BLaER1 treated with 17β-estradiol and CSF1 and Interleukin-3, amounts not matched to agents 10 nM and 100 nM (cell line): ENCODE data around the gene CCDC106.

ENCODE experiments used
- H3K27ac ChIP-seq, 11 experiments: shearing (Covaris generic); formaldehyde crosslinking; 2 replicates each; pipeline ENCODE4 v1.8.1; 2022
- H3K27me3 ChIP-seq, 11 experiments: shearing (Covaris generic); formaldehyde crosslinking; 2 replicates each; pipeline ENCODE4 v1.8.1; 2022
- H3K36me3 ChIP-seq, 11 experiments: shearing (Covaris generic); formaldehyde crosslinking; 2 replicates each; pipeline ENCODE4 v1.8.1; 2022
- H3K4me1 ChIP-seq, 10 experiments: shearing (Covaris generic); formaldehyde crosslinking; 2 replicates each; pipeline ENCODE4 v1.8.1; 2022
- H3K4me2 ChIP-seq, 11 experiments: shearing (Covaris generic); formaldehyde crosslinking; 2 replicates each; pipeline ENCODE4 v1.8.1; 2022
- H3K4me3 ChIP-seq, 10 experiments: shearing (Covaris generic); formaldehyde crosslinking; 2 replicates each; pipeline ENCODE4 v1.8.1; 2022
- H3K9ac ChIP-seq, 11 experiments: shearing (Covaris generic); formaldehyde crosslinking; 2 replicates each; pipeline ENCODE4 v1.8.1; 2022
- H3K9me3 ChIP-seq, 11 experiments: shearing (Covaris generic); formaldehyde crosslinking; replicated peaks in 1 of 11; 2 replicates each; pipeline ENCODE4 v1.8.1; 2022
- H4K20me1 ChIP-seq, 11 experiments: shearing (Covaris generic); formaldehyde crosslinking; 2 replicates each; pipeline ENCODE4 v1.8.1; 2022
- Cebpa-rat ChIP-seq, 11 experiments: shearing (Covaris generic); IDR thresholded peaks; 2 replicates each; pipeline ENCODE4 v1.8.1; 2022

CCDC106 gene

GRCh38 chr19:55687281-55688201 lies 39.5 kb downstream of the CCDC106 start:
- Histone ChIP-seq H3K36me3 (peaks cover 87 to 100% (median 97%) of the 10 kb centered on the region in 11 experiments), H3K27me3 (no peaks in the 10 kb centered on the region), H3K4me1 (peaks cover 22 to 44% (median 34%) of the 10 kb centered on the region in 10 experiments; a peak in 19 of 20 replicates), H3K9me3 (no peaks in the 10 kb centered on the region), H3K9ac (peak overlapping the region in 9 of 11 experiments; percentile 28 to 54 (median 40); a peak in 13 of 22 replicates), H3K4me2 (peak overlapping the region in 9 of 11 experiments; percentile 26 to 64 (median 51); a peak in 16 of 22 replicates), H4K20me1 (peaks cover 87 to 100% (median 96%) of the 10 kb centered on the region in 11 experiments), H3K4me3 (no peak overlapping the region), H3K27ac (peak overlapping the region in 4 of 11 experiments; percentile 1 to 47 (median 30); a peak in 7 of 22 replicates)
- no peak for TF ChIP-seq Cebpa-rat (IDR thresholded peaks at IDR 0.05)

DNA sequence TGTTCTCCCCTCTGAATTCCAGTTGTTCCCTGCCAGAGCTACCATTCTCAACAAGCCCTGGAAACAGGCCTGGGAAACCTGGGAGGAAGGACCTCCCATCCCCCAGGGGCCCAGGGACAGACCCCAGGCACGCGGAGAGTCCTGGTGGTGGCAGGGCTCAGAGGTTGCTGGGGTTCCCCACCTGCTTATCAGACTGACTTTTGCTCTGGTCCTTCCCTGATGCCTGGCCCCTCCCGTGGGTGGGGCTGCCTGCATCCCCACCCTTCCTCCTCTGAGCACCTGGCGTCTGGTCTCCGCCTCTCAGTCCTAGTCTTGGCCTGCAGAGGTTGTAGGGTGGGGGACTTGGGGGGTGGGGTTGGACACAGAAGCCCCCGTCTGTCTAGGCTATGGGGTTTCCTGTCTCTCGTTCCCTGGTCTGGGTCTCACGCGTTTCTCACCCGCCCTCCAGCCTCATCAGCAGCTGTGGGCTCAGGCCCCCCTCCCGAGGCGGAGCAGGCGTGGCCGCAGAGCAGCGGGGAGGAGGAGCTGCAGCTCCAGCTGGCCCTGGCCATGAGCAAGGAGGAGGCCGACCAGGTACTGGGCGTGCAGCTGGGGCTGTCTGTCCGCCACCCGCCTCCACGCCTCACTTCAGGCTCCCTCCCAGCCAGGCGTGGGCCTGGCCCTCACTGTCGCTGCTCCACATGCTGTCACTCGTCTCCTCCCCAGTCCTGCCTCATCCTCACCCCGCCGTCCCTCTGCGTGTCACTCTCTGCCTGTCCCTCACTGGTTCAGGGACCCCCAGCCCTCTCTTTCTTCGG lies 40.6 kb downstream of the CCDC106 start:
- Histone ChIP-seq H3K9ac (peak overlapping the region in 5 of 11 experiments; percentile 7 to 54 (median 34); a peak in 8 of 22 replicates), H3K36me3 (peaks cover 87 to 100% (median 97%) of the 10 kb centered on the region in 11 experiments), H3K9me3 (no peaks in the 10 kb centered on the region)

DNA sequence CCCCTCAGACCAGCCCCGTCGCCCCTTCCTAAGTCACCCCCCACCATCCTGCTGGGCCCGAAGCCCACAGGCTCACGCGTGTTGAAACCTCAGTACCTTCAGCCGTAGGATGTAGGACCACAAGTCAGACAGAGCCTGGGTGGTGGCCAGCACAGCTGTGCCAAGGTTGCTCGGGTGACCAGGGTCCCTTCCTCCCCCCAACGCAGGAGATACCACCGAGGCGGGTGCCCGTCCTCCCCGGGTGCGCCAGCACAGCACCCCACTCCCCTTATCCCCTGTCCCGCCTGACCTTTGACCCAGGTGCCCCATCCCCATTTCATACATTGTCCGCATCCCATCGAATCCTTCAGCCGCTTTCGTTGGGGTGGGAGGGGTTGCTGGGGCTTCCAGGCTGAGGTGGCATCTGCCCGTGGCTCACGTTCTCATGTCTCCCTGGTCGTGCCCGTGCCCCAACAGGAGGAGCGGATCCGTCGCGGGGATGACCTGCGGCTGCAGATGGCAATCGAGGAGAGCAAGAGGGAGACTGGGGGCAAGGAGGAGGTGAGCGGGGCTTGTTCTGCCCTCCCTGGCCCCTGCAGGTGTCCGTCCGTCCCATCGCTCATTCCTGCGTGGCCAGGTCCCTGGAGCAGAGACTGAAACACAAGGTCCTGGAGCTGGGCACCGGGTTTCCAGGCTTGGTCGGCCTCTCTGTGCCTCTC lies 41.5 kb downstream of the CCDC106 start:
- H3K4me3 ChIP-seq, result no peak overlapping the region
- peaks cover 22 to 44% (median 34%) of the 10 kb centered on the region in 10 experiments; a peak in 19 of 20 replicates for H3K4me1 ChIP-seq
- 0 out of 22 replicates have a peak overlapping the region, but pooled peaks of 2 of the 11 experiments have one; percentile 16 to 22 for H3K27ac ChIP-seq
- no peaks in the 10 kb centered on the region for H3K27me3 ChIP-seq
- H3K9me3 ChIP-seq, result no peaks in the 10 kb centered on the region
- no peak for TF ChIP-seq Cebpa-rat (IDR thresholded peaks at IDR 0.05)
- peak overlapping the region in 6 of 11 experiments; percentile 20 to 44 (median 31); a peak in 7 of 22 replicates for H3K4me2 ChIP-seq
- peaks cover 87 to 100% (median 97%) of the 10 kb centered on the region in 11 experiments for H3K36me3 ChIP-seq
- peak overlapping the region in 5 of 11 experiments; percentile 9 to 50 (median 23); a peak in 3 of 22 replicates for H3K9ac ChIP-seq
- peaks cover 68 to 100% (median 92%) of the 10 kb centered on the region in 11 experiments for H4K20me1 ChIP-seq

More for the DNA sequence above, 40.6 kb downstream of the CCDC106 start:
- Histone ChIP-seq H3K27me3 (no peaks in the 10 kb centered on the region), H4K20me1 (peaks cover 78 to 100% (median 95%) of the 10 kb centered on the region in 11 experiments), H3K4me3 (no peak overlapping the region), H3K4me1 (peaks cover 22 to 44% (median 34%) of the 10 kb centered on the region in 10 experiments; a peak in 19 of 20 replicates), H3K27ac (peak overlapping the region in 6 of 11 experiments; percentile 1 to 47 (median 30); a peak in 8 of 22 replicates), H3K4me2 (peak overlapping the region in 9 of 11 experiments; percentile 26 to 64 (median 51); a peak in 15 of 22 replicates)
- TF ChIP-seq Cebpa-rat (IDR thresholded peaks at IDR 0.05), result no peak

DNA sequence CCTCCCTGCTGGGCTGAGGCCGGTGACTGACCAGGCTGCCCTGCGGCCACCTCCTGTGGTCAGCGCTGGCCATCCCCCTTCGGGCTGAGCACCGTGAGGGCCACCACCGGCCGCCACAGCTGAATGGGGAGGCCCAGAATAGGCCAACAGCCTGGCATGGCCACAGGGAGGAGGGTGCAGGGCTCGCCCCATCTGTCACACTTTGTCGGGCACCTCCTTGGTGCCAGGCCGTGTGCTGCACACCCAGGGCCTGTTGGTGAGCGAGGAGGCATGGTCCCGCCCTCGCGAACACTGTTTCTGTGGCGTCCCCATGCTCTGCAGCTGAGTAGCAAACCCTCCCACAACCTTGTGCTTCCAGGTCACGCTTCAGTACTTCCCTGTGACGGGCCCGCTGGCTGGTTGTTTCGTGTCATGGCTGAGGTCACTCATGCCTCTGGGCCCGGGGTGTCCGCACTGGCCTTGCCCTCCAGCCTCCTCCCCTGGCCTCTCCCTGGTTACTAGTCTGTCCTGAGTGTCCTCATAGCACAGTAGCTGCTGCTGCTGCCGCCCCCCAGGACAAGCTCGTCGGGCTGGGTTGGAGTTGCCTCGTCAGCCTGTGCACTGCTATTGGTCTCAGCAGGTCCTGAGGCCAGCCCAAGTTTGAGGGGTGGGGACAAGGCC lies 42.2 kb downstream of the CCDC106 start:
- H3K27ac ChIP-seq, result 0 out of 22 replicates have a peak overlapping the region, but pooled peaks of 1 of the 11 experiments have one; percentile 22
- peak overlapping the region in 3 of 11 experiments; percentile 23 to 50 (median 24); a peak in 2 of 22 replicates for H3K9ac ChIP-seq
- no peaks in the 10 kb centered on the region for H3K27me3 ChIP-seq
- H4K20me1 ChIP-seq, result peaks cover 61 to 100% (median 89%) of the 10 kb centered on the region in 11 experiments
- no peak for TF ChIP-seq Cebpa-rat (IDR thresholded peaks at IDR 0.05)
- no peak overlapping the region for H3K4me3 ChIP-seq
- H3K4me1 ChIP-seq, result peaks cover 22 to 44% (median 34%) of the 10 kb centered on the region in 10 experiments; a peak in 19 of 20 replicates
- peaks cover 87 to 100% (median 96%) of the 10 kb centered on the region in 11 experiments for H3K36me3 ChIP-seq
- no peaks in the 10 kb centered on the region for H3K9me3 ChIP-seq
- peak overlapping the region in 6 of 11 experiments; percentile 20 to 44 (median 31); a peak in 6 of 22 replicates for H3K4me2 ChIP-seq

DNA sequence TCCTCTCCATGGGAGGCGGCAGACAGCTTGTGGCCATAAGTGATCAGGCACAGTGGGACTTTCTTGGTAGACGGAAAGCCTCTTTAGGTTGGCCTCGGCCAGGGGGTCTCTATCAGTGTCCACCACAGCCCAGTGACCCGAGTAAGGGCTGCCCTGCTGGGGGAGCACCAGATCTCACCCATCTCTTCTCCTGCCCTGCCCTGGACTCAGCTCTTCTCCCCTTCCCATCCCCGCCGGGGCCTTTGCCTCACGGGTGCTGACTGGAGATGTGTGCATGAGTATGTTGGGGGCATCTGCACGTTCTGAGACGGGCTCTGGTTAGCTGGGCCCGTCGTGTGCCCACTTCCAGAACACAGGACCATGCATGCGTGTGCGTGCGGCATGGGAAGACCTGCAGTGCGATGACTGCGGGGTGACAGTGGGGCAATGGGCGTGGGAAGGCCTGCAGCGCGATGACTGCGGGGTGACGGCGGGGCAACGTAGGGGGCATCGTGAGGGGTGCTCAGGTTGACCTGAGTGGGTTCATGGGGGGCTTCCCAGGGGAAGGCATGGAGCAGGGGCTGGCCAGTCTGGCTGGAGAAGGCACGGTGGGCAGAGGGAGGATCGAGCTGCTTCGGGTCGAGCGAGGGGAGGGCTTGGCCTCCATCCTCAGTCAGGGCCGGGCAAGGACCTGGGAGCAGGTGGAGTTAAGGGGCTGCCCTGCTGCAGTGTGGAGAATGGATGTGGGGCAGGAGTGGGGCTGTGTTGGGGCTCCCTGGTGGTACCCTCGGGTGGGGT lies 42.9 kb downstream of the CCDC106 start:
- peaks cover 19 to 44% (median 34%) of the 10 kb centered on the region in 10 experiments; a peak in 19 of 20 replicates for H3K4me1 ChIP-seq
- no peak overlapping the region for H3K4me2 ChIP-seq
- H3K4me3 ChIP-seq, result no peak overlapping the region
- H3K36me3 ChIP-seq, result peaks cover 87 to 100% (median 96%) of the 10 kb centered on the region in 11 experiments
- peaks cover 54 to 100% (median 84%) of the 10 kb centered on the region in 11 experiments for H4K20me1 ChIP-seq
- no peaks in the 10 kb centered on the region for H3K27me3 ChIP-seq
- no peak overlapping the region for H3K9ac ChIP-seq
- H3K9me3 ChIP-seq, result no peaks in the 10 kb centered on the region
- H3K27ac ChIP-seq, result no peak overlapping the region
- TF ChIP-seq Cebpa-rat (IDR thresholded peaks at IDR 0.05), result no peak

- TF ChIP-seq Cebpa-rat (IDR thresholded peaks at IDR 0.05), result no peak
- Histone ChIP-seq H3K27me3 (no peaks in the 10 kb centered on the region), H4K20me1 (peaks cover 46 to 100% (median 82%) of the 10 kb centered on the region in 11 experiments), H3K9me3 (no peaks in the 10 kb centered on the region), H3K9ac (no peak overlapping the region), H3K4me1 (peaks cover 10 to 36% (median 33%) of the 10 kb centered on the region in 10 experiments; a peak in 18 of 20 replicates), H3K4me2 (no peak overlapping the region), H3K4me3 (no peak overlapping the region), H3K36me3 (peaks cover 88 to 100% (median 97%) of the 10 kb centered on the region in 11 experiments), H3K27ac (no peak overlapping the region)
Observed at GRCh38 chr19:55691561-55692481, 43.8 kb downstream of the CCDC106 start.
